Peyer's patch (tissue), 4 donors: Measurements from ENCODE around the gene RPA1.

Source experiments
- CTCF ChIP-seq, 6 experiments: fragments of 450-650 bp in 4 of 6; fragments of 200-600 bp in 2 of 6; sonication (generic) in 1 of 6; IDR thresholded peaks; one replicate each; pipeline ENCODE4 v1.5.1; 2017 to 2019; ENCODE audit warnings: antibody characterized with exemption in 6 of 6, mild to moderate bottlenecking in 3 of 6, moderate library complexity in 1 of 6
- POLR2A ChIP-seq, 2 donors: fragments of 450-650 bp; IDR thresholded peaks; one replicate each; pipeline ENCODE4 v1.5.1; 2017; ENCODE audit warnings: antibody characterized with exemption in 2 of 2, mild to moderate bottlenecking in 2 of 2, moderate library complexity in 2 of 2

DNA sequence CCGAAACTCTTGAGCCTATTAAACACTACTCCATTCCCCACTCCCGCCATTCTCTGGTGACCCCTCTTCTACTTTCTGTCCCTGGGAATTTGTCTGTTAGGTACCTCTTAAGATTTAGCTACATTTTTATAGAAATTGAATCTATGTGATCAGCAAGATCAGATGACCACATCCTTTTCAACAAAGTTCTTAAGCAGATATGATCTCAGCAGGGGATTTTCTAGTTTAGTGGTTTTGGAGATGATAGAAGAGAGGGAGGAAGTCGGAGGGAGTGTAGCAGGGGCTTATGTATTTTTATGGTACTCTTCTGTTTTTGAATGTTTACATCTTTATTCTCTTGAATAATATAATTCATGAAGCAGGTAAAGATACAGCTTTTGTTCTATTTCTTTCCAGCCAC, 40.8 kb downstream of the RPA1 start:
- no peak for TF ChIP-seq CTCF (IDR thresholded peaks at IDR 0.05)
- TF ChIP-seq POLR2A (IDR thresholded peaks at IDR 0.05): no peak
